ENCODE measurements around the gene LRMDA.
"Not testable (repeated sequence)": the region's sequence is repeated elsewhere in the genome, so short reads cannot be mapped to it uniquely, and the experiment has no call there.

The LRMDA gene

GRCh38 chr10:76051007-76051936 lies 619.8 kb downstream of the LRMDA start:
- TF ChIP-seq, protein P1, sequence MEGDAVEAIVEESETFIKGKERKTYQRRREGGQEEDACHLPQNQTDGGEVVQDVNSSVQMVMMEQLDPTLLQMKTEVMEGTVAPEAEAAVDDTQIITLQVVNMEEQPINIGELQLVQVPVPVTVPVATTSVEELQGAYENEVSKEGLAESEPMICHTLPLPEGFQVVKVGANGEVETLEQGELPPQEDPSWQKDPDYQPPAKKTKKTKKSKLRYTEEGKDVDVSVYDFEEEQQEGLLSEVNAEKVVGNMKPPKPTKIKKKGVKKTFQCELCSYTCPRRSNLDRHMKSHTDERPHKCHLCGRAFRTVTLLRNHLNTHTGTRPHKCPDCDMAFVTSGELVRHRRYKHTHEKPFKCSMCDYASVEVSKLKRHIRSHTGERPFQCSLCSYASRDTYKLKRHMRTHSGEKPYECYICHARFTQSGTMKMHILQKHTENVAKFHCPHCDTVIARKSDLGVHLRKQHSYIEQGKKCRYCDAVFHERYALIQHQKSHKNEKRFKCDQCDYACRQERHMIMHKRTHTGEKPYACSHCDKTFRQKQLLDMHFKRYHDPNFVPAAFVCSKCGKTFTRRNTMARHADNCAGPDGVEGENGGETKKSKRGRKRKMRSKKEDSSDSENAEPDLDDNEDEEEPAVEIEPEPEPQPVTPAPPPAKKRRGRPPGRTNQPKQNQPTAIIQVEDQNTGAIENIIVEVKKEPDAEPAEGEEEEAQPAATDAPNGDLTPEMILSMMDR (conservative IDR thresholded peaks at IDR 0.05; ENCODE audit: low read depth, low read length): no peak
- no peak for DNase-seq (ENCODE audit: low read depth)
- H3K4me3 ChIP-seq (ENCODE audit: low read length): no peak overlapping the region

DNA sequence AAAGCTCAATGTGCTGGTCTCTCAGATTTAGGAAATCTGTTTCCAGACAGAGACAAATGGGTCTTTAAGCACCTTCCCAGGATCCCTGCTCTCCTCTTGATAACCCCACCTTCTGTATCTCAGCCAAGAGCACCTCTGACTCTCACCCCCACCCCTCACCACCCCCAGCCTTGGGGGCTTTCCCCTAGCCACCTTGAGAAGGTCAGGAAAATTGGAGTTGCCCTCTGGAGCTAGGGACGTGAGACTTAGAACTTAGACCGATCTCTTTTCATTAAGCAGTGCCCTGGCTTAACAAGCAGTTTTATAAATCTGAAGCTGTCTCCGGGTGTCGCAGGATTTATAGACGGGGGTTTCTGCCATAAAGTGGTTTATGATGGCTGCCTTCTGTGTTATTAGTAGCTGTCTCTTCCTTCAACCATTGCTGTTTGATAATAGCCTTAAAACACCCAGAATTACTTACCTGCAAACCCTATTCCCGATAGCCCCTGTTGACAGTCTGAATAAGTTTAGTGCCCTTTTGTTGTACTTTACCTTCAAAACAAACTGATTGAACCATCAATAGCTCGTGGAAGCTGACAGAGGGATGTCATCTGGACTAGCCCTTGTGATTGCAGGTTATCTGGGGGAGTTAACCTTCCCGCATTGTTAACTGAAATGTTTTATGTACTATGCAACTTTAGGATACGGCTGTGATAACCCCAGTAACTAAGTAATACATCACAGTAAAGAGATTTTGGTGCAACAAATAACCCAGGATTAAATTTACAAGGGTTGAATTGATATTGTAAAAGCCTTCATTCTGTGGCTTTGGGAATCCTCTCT lies 621.5 kb downstream of the LRMDA start:
- no peak overlapping the region for H3K4me3 ChIP-seq (ENCODE audit: low read length)
- no peak for DNase-seq (ENCODE audit: low read depth)
- TF ChIP-seq, protein P1 (conservative IDR thresholded peaks at IDR 0.05; ENCODE audit: low read depth, low read length): no peak

GRCh38 chr10:76055466-76055865 lies 624.0 kb downstream of the LRMDA start:
- TF ChIP-seq, protein P1 (conservative IDR thresholded peaks at IDR 0.05; ENCODE audit: low read depth, low read length): no peak
- no peak overlapping the region for H3K4me3 ChIP-seq (ENCODE audit: low read length)
- no peak for DNase-seq (ENCODE audit: low read depth)

- TF ChIP-seq, protein P1 (conservative IDR thresholded peaks at IDR 0.05; ENCODE audit: low read depth, low read length): no peak
- no peak for DNase-seq (ENCODE audit: low read depth)
- no peak overlapping the region for H3K4me3 ChIP-seq (ENCODE audit: low read length)
These were observed 624.5 kb downstream of the LRMDA start for GRCh38 chr10:76055963-76056362.

GRCh38 chr10:76060993-76061392 lies 629.6 kb downstream of the LRMDA start:
- not testable (repeated sequence) for H3K4me3 ChIP-seq (ENCODE audit: low read length); DNase-seq (ENCODE audit: low read depth)

DNA sequence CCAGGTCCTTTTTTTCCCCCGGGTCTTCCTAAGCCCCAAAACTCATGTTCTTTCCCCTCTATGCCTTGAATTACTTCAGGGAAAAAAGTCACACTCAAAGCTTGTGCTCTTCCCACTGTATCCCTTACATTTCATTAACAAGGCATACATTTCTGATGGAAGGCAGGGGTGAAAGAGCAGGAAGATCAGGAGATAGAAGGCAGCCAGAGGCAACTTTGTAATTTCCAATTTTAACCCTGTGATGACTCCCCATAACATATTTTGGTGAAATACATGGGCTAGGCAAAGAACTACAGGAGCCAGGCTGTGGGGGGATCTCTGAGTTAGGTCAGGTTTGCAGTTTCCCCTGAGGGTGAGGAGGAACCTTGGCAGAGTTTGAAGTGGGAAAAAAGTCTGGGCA lies 635.0 kb downstream of the LRMDA start:
- DNase-seq (ENCODE audit: low read depth): no peak
- H3K4me3 ChIP-seq (ENCODE audit: low read length): no peak overlapping the region
- TF ChIP-seq, protein P1 (conservative IDR thresholded peaks at IDR 0.05; ENCODE audit: low read depth, low read length): no peak

- TF ChIP-seq, protein P1 (conservative IDR thresholded peaks at IDR 0.05; ENCODE audit: low read depth, low read length): no peak
- no peak for DNase-seq (ENCODE audit: low read depth)
- no peak overlapping the region for H3K4me3 ChIP-seq (ENCODE audit: low read length)
These were observed 636.0 kb downstream of the LRMDA start for GRCh38 chr10:76067447-76067846.
